Measurements from ENCODE around the gene RAD17.
"Not testable (repeated sequence)": the region's sequence is repeated elsewhere in the genome, so short reads cannot be mapped to it uniquely, and the experiment has no call there.

RAD17 gene

GRCh38 chr5:69378376-69378775, 8.8 kb downstream of the RAD17 start:
- DNase-seq (ENCODE audit: low read depth): no peak

GRCh38 chr5:69404659-69405330, 35.2 kb downstream of the RAD17 start:
- no peak for DNase-seq (ENCODE audit: low read depth)

- peak; percentile 20 for DNase-seq (ENCODE audit: low read depth)
Observed at GRCh38 chr5:69414885-69415583, 45.4 kb downstream of the RAD17 start, which contains the start of gene MARVELD2. MARVELD2 (plus strand) TSS chr5:69415116; CDS start chr5:69419386, 4,270 bp downstream.

GRCh38 chr5:69415584-69415958, 46.0 kb downstream of the RAD17 start:
- DNase-seq (ENCODE audit: low read depth): no peak

GRCh38 chr5:69416180-69416579, 46.6 kb downstream of the RAD17 start:
- no peak for DNase-seq (ENCODE audit: low read depth)

- DNase-seq (ENCODE audit: low read depth): no peak
Observed at GRCh38 chr5:69416699-69417098, 47.1 kb downstream of the RAD17 start.

GRCh38 chr5:69418554-69418953, 48.9 kb downstream of the RAD17 start:
- DNase-seq (ENCODE audit: low read depth): no peak

- DNase-seq (ENCODE audit: low read depth): no peak
Observed at GRCh38 chr5:69431424-69432303, 62.0 kb downstream of the RAD17 start.

- no peak for DNase-seq (ENCODE audit: low read depth)
Observed at GRCh38 chr5:69432412-69433206, 63.0 kb downstream of the RAD17 start.

- not testable (repeated sequence) for DNase-seq (ENCODE audit: low read depth)
Observed at GRCh38 chr5:69435276-69435884, 65.8 kb downstream of the RAD17 start.

GRCh38 chr5:69444127-69444754, 74.6 kb downstream of the RAD17 start:
- DNase-seq (ENCODE audit: low read depth): no peak

GRCh38 chr5:69449511-69449910, 79.9 kb downstream of the RAD17 start:
- no peak for DNase-seq (ENCODE audit: low read depth)

- no peak for DNase-seq (ENCODE audit: low read depth)
Observed at GRCh38 chr5:69450116-69450515, 80.5 kb downstream of the RAD17 start.

GRCh38 chr5:69450527-69450926, 80.9 kb downstream of the RAD17 start:
- DNase-seq (ENCODE audit: low read depth): not testable (repeated sequence)

- DNase-seq (ENCODE audit: low read depth): no peak
Observed at GRCh38 chr5:69451941-69452647, 82.5 kb downstream of the RAD17 start.

GRCh38 chr5:69453487-69453886, 83.9 kb downstream of the RAD17 start:
- DNase-seq (ENCODE audit: low read depth): not testable (repeated sequence)

GRCh38 chr5:69454460-69455249, 85.0 kb downstream of the RAD17 start:
- DNase-seq (ENCODE audit: low read depth): no peak

- not testable (repeated sequence) for DNase-seq (ENCODE audit: low read depth)
Observed at GRCh38 chr5:69455428-69455988, 85.9 kb downstream of the RAD17 start.

- no peak for DNase-seq (ENCODE audit: low read depth)
Observed at GRCh38 chr5:69462170-69462569, 92.6 kb downstream of the RAD17 start.
